Measurements from ENCODE around the gene ACRBP. TPM values are rescaled to one million over a fixed set of nuclear protein-coding genes. Genes with fewer than 3 reads are reported as not detected.

ACRBP gene
- total RNA-seq, 1 experiment from 2014 or later: 2.9 TPM

GRCh38 chr12:6631549-6631961 lies 15.7 kb downstream of the ACRBP start:
- H3K27ac Mint-ChIP-seq (ENCODE audit: unreplicated experiment): no peak overlapping the region
- no peaks in the 10 kb centered on the region for H3K9me3 Mint-ChIP-seq (ENCODE audit: low read depth, unreplicated experiment)
- H3K4me1 Mint-ChIP-seq (ENCODE audit: low read depth, unreplicated experiment): peaks cover 15% of the 10 kb centered on the region
- no peak for DNase-seq
- TF ChIP-seq CTCF (IDR thresholded peaks at IDR 0.05; ENCODE audit: unreplicated experiment): no peak
- BruUV-seq (replicated peaks): no TSS peak
- intact Hi-C loops (cut with micrococcal nuclease; ENCODE audit: unreplicated experiment): no loop called here
- H3K36me3 Mint-ChIP-seq (ENCODE audit: insufficient read depth, unreplicated experiment): peaks cover 5% of the 10 kb centered on the region
- H3K27me3 Mint-ChIP-seq (ENCODE audit: unreplicated experiment): no peaks in the 10 kb centered on the region
- no peak overlapping the region for H3K4me3 Mint-ChIP-seq (ENCODE audit: low read depth, unreplicated experiment)
- CTCF ChIA-PET: no interaction called here

- peaks cover 7% of the 10 kb centered on the region for H3K4me1 Mint-ChIP-seq (ENCODE audit: low read depth, unreplicated experiment)
- no TSS peak for BruUV-seq (replicated peaks)
- H3K9me3 Mint-ChIP-seq (ENCODE audit: low read depth, unreplicated experiment): no peaks in the 10 kb centered on the region
- intact Hi-C loops (cut with micrococcal nuclease; ENCODE audit: unreplicated experiment): no loop called here
- CTCF ChIA-PET: no interaction called here
- H3K4me3 Mint-ChIP-seq (ENCODE audit: low read depth, unreplicated experiment): no peak overlapping the region
- no peak for TF ChIP-seq CTCF (IDR thresholded peaks at IDR 0.05; ENCODE audit: unreplicated experiment)
- DNase-seq: no peak
- no peak overlapping the region for H3K27ac Mint-ChIP-seq (ENCODE audit: unreplicated experiment)
- peaks cover 2% of the 10 kb centered on the region for H3K36me3 Mint-ChIP-seq (ENCODE audit: insufficient read depth, unreplicated experiment)
- H3K27me3 Mint-ChIP-seq (ENCODE audit: unreplicated experiment): no peaks in the 10 kb centered on the region
Observed at GRCh38 chr12:6630736-6631135, 16.5 kb downstream of the ACRBP start.

- BruUV-seq (replicated peaks): no TSS peak
- DNase-seq: no peak
- H3K36me3 Mint-ChIP-seq (ENCODE audit: insufficient read depth, unreplicated experiment): no peaks in the 10 kb centered on the region
- no peaks in the 10 kb centered on the region for H3K4me1 Mint-ChIP-seq (ENCODE audit: low read depth, unreplicated experiment)
- no peak for TF ChIP-seq CTCF (IDR thresholded peaks at IDR 0.05; ENCODE audit: unreplicated experiment)
- CTCF ChIA-PET: interaction anchor here (0.6 kb wide), 2 partner anchors 9 to 225 kb away, joined by 3 to 4 read pairs; no protein-coding TSS in a partner anchor
- H3K27me3 Mint-ChIP-seq (ENCODE audit: unreplicated experiment): no peaks in the 10 kb centered on the region
- intact Hi-C loops (cut with micrococcal nuclease; ENCODE audit: unreplicated experiment): no loop called here
- no peak overlapping the region for H3K27ac Mint-ChIP-seq (ENCODE audit: unreplicated experiment)
- H3K4me3 Mint-ChIP-seq (ENCODE audit: low read depth, unreplicated experiment): no peak overlapping the region
- no peaks in the 10 kb centered on the region for H3K9me3 Mint-ChIP-seq (ENCODE audit: low read depth, unreplicated experiment)
Observed at GRCh38 chr12:6627616-6628015, 19.6 kb downstream of the ACRBP start.

- CTCF ChIA-PET: no interaction called here
- H3K9me3 Mint-ChIP-seq (ENCODE audit: low read depth, unreplicated experiment): no peaks in the 10 kb centered on the region
- DNase-seq: no peak
- H3K4me3 Mint-ChIP-seq (ENCODE audit: low read depth, unreplicated experiment): no peak overlapping the region
- no peak overlapping the region for H3K27ac Mint-ChIP-seq (ENCODE audit: unreplicated experiment)
- BruUV-seq (replicated peaks): no TSS peak
- H3K27me3 Mint-ChIP-seq (ENCODE audit: unreplicated experiment): no peaks in the 10 kb centered on the region
- H3K36me3 Mint-ChIP-seq (ENCODE audit: insufficient read depth, unreplicated experiment): no peaks in the 10 kb centered on the region
- intact Hi-C loops (cut with micrococcal nuclease; ENCODE audit: unreplicated experiment): no loop called here
- TF ChIP-seq CTCF (IDR thresholded peaks at IDR 0.05; ENCODE audit: unreplicated experiment): no peak
- no peaks in the 10 kb centered on the region for H3K4me1 Mint-ChIP-seq (ENCODE audit: low read depth, unreplicated experiment)
Observed at GRCh38 chr12:6626654-6627283, 20.5 kb downstream of the ACRBP start.
